GM19467 (cell line): ENCODE measurements around the gene CLEC11A.

Experiments used
- ATAC-seq: cut with Tn5 transposase; IDR thresholded peaks from one replicate; pipeline ENCODE4 v1.9.1; 2021; ENCODE audit warnings: mild to moderate bottlenecking, moderate library complexity; ENCODE audit not compliant: unreplicated experiment

The CLEC11A gene

DNA sequence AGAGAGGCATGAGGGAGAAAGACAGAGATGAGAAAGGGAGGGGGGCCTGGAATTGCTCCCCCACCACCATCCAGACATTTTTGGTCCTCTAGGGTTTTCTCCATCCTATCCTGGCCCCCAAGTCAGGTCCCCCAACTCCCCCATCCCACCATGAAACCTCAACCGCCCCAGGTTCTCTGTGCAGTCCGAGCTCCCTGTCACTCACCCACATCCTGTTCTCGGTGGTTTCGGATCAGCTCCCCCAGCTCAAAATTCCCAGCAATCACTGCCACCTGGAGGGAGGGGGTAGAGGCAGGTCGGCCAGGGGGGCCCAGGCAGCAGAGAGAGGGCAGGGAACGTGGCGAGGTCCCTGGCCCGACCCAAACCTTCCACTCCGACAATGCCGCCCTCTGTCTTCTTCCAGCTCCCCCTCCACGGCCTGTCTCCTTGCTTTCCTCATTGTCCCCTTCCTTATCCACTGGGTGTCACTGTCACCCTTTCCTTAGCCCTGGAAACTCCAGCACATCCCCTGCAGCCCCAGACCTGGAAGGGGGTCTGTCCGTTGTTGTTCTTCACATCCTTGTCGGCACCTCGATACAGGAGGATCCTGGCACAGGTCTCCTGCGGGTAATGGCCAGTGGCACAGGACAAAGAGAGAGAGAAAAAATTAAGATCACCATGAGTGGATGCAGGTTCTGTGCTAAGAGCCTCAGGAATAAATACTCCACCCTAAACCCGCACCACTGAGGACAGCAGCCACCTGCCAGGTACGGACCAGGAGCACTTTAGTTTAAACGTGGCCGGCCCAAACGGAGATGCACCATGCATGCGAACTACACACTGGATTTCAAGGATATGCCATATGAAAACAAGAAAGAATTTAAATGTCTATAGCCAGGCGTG, 19.0 kb upstream of the CLEC11A start:
- no peak for ATAC-seq

DNA sequence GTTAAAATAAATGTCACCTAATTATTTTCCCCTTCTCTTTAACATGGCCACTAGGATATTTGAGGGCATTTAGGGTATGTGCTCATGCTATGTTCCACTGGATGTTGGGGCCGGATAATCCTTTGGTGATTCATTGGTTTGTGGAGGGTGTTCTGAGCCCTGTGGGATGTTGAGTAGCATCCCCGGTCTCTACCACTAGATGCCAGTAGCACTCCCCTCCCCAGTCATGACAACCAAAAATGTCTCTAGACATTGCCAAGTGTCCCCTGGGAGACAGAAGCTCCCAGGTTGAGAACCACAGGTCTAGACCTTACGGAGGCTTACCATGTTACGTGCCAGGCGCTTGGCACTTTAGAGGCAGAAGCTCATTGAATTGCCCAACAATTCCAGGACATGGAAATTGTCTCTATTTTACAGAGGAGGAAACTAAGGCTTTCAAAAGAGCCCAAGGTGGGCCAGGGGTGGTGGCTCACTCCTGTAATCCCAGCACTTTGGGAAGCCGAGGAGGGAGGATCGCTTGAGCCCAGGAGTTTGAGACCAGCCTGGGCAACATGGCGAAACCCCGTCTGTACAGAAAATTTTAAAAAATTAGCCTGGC, 17.6 kb upstream of the CLEC11A start:
- no peak for ATAC-seq

DNA sequence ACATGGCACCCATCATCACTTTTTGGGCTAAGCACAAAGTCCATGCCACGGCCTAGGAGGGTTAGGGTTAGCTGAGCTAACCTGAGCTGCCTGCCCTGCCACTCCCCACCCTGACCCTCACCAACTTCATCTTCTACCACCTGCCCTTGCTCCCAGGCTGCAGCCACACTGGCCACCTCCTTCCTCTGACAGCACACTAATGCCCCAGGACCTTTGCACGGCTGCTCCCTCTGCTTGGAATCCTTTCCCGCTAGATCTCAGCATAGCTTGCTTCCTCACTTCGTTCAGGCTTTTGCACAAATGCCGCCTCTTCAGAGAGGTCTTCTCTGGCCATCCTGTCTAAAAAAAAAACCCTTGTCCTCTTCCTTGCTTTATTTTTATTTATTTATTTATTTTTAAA, 16.8 kb upstream of the CLEC11A start:
- ATAC-seq = no peak

DNA sequence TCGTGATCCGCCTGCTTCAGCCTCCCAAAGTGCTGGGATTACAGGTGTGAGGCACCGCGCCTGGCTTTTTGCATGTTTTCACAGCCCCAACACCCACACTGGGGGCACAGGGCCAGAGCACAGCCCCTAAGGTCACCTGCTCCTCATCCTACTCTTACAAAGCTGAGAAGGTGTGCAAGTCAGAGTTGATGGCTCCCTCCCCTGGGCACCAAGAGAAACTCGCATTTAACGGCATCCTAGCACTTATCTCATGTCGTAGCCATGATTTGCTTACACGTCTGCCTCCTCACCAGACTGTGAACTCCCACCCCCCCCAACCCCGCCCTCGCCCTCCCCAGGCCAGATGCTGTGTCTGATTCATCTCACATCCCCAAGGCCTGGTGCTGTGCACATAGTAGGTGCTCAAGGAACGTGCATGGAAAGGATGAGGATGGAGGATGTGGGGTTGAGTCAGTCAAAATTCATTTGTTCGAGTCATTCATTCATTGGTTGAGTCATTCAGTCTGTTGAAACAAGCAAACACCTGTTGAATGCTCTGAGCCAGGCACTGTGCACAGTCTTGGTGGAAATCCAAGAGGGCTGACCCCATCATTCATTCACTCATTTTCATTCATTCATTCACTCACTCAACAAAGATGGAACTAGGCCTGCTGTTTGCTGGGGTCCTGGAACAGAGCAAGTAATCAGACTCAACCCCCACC, 14.8 kb upstream of the CLEC11A start:
- ATAC-seq = no peak

DNA sequence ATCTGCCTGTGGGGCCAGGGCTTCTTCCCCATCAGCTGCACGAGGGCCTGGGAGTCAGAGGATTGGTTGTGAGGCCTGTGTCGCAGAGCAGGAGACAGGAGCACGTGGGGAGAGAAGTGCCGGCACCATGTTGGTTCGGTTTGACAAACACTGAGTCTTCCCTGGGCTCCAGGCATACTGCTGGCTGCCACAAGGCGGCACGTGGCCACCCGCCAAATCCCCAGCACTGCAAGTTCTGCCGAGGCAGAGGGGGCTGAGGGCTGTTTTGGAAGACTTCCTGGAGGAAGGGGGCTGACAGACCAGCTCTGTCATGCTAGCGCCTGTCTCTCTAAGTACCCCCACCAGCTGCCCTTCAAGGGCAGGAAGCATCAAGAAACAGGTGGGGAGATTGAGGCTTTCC, 13.1 kb upstream of the CLEC11A start:
- no peak for ATAC-seq

DNA sequence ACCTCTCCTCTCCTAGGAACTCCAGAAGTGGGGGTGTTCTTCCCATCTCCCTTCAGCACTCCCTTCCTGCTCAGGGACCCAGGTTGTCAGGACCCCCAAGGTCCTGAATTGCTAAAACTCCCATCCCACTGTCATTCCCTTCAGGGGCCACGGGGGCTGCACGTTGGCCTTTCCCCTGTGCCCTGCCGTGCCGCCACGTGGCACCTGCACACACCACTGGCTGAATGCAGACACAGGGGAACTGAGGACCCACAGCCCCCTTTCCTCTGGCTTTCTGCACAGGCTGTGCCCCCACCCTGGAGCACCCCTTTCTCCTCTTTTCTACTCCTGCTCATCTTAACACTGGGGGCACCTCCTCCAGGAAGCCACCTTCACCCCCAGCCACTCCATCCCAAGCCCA, 12.6 kb upstream of the CLEC11A start:
- ATAC-seq = no peak

DNA sequence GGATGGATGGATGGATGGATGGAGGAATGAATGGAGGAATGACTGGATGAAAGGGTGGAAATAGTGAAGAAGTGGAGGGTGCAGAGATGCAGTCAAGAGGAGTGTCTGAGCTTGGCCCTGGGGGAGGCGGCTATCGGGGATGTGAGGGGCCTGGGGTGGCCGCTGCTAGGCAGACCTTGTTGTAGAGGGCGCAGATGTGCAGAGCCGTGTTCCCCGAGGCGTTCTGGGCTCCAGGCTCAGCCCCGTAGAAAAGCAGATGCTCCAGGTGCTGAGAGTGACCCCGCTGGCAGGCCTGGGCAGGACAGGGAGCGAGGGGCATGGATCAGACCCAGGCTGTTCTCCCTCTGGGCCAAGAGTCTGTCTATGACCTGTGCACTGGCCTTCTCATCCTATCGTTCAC, 12.0 kb upstream of the CLEC11A start:
- no peak for ATAC-seq

DNA sequence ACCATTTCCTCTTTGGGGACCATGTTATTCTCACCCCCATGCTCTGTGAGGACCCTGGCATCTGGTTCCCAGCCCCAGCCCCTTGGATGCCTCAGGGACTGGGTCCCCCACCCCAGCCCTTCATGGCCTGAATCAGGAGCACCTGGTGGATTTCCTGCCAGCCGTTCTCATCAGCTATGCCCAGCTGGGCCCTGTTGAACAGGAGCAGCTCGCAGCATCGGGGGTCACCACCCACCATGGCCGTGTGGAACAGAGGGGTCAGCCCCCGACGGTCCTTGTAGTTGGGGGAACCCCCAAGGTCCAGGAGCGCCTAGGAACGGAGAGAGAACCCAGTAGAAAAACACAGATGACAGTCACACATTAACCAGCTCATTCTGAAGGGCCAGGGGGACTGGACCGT, 11.4 kb upstream of the CLEC11A start:
- no peak for ATAC-seq

DNA sequence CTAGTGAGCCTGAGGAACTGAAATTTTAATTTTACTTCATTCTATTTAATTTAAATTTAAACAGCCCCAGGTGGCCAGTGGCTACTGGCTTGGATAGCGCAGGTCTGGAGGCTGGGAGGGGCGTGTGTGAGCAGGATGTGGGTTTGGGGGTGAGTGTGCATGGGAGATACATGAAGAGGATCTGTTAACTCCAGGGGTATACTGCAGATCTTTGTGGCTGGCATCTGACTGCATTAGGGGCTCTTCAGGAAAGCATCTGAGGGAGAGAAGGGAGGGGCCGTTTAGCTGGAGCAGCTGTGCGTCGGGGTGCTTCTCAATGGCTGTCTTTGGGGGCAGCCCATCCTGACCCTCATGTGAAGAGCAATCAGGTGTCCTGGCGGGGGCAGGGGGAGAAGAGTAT, 10.3 kb upstream of the CLEC11A start:
- no peak for ATAC-seq

DNA sequence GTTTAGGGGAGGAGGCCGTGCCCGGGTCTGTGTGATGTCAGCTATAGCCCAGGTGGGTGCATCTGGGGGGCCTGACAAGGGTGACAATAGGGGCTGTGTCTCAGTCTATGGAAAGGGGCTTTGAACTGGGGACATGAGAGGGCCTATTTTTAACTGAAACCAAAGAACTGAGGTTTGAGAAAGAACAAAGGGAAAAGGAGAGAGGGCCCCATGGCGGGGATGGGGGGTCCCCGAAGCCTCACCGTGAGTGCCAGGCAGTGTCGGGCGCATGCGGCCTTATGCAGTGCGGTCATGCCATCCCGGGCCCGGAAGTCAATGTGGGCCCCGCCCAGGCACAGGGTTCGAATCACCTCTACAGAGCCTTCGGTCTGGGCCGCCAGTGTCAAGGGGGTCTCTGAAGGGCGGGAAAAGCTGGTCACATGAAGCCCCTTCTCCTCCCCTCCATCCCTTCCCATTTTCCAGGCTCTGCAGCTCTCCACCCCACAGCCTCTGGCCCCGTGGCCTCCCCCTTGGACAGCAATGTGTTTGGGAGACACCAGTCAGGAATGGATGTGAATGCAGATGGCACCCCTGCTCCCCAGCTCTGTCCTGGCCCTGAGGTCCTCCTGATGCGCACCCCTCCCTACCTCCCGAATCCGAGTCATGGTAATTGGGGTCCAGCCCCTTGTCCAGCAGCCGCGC, 9.5 kb upstream of the CLEC11A start:
- no peak for ATAC-seq

DNA sequence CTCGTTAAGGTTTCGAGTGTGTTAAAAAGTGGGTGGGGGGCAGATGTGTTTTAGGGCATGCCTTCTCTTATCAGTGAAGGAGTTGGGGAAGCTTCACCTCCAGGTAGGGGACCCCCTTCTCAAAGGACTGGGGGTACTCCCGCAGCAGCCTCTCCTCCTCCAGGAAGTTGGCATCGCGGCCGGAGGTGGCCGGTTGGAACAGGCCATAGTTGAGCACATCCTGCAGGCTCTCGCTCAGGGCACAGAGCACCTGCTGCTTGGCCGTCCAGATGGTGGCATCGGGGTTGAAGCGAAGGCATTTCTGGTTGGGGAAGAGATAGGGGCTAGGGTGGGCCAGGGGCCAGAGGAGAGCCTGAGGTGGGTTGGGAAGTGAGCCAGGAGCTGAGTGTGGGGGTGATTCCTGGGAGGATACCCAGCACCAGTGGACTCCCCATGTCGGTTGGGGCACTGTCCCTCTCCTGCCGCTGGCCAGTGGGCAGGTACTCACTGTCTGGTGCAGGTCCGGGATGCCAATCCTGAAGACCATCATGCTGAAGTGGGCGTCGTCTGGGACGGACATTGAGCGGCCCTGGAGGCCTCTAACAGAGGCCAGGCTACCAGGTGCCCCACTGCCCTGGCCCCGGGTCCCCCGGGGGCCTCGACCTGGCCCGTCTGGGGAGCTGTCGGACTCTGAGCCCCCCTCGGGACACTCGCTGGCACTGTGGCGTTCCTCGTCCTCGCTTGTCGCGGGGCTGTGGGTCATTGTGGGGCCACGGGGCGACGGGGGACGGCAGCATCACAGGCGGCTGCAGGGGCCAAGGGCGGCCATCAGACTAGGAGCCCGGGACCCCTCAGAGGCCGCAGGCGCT, 6.8 kb upstream of the CLEC11A start:
- no peak for ATAC-seq

DNA sequence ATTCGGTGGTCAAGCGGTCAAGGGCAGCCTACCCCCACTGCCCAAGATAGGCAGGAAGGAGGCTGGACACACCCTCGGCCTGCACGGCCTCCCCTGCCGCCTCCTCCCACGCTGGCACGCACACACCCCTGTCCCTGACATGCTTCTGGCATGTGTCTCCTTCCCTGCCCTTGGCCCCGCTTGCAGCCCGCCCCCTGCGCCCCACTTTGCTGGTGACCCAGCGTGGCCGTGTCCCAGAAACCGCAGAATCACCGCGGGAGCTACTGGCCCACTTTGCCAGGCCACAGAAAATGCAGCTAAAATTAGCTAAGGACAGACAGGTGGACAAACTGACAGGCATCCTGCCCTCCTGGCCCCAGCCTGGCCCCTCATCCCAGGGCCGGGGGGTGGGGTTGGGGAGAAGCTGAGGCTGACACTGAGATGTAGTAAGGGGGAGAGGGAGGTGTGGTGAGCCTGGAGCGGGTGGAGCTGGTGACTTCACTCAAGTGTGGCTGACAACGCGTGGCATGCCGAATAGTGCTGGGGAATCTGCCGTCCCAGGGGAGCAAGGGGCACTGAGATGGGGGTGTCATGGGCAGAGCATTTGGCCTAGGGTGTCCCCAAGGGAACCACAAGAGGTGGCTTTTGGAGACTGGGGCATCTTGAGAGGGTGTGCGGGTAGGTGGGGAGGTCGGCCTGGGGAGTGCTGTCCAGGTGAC, 6.0 kb upstream of the CLEC11A start:
- ATAC-seq = no peak

DNA sequence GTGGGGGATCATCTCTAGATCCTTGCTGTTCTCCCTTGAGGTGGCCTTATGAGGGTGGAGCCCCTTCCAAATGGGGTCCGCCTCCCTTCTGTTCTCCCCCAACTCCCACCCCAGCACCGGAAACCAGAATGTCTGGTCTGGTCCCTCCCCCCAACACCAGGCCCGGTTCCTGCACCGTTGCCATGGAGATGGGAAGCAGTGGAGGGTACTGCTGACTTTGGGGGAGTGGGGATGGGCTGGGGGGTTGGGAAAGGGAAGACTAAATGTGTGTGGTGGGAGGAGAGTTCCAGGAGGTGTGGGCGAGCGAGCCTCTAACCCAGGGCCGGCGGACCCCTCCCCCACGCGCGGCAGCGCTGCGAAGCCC, 5.3 kb upstream of the CLEC11A start:
- ATAC-seq = no peak

DNA sequence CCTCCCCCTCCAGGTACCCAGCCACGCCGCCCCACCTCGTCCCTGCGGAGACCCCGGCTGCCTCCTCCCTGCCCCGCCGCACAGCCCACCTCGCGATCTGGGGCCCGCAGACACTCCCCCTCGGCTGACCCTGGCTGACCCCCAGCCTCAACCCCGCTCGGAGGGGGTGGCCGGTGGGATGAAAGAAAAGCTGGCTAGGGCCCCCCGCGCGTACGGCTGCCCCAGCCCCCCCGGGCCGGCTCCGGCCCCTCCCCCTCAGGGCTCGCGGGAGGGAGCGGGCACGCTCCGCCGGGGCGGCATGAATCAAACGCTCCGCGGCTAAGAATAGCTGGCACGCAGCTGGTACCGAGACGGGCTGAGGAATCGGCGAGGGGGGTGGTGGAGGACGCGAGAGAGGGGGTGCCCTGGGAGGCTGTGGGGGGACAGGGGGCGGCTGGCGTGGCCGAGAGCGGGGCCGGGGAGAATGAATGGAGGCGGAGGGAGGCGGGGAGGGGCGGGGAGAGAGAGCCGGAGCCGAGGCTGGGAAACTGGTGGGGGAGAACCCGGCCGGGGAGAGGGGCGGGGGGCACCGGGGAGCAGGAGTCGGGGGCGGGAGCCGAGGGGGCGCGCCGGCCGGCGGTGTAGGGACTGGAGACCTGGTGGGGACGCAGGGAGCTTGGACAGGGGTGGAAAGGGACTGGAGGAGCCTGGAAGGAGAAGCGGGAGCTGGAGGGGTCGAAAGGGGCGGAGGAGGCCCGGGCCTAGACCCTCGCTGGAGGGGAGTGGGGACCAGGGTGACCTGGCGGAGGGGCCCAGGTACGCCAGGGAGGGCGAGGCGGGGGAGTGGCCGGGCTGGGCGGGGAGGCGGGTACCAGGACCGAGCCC, 4.7 kb upstream of the CLEC11A start:
- no peak for ATAC-seq

DNA sequence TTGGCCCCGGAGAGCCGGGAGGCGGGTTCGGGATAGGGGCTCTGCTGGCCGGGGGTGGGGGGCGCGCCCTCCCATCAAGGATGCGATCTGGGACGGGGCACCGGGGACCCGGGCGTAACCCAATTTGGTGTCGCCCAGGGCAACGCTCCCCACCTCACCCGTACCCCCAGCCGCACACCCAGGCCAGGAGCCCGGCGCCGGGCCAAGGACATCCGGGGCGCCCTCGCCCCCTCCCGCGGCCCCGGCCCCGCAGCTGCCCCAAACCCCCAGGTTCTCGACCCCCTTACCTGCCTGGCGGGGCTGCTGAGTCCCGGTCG, 4.1 kb upstream of the CLEC11A start:
- no peak for ATAC-seq

DNA sequence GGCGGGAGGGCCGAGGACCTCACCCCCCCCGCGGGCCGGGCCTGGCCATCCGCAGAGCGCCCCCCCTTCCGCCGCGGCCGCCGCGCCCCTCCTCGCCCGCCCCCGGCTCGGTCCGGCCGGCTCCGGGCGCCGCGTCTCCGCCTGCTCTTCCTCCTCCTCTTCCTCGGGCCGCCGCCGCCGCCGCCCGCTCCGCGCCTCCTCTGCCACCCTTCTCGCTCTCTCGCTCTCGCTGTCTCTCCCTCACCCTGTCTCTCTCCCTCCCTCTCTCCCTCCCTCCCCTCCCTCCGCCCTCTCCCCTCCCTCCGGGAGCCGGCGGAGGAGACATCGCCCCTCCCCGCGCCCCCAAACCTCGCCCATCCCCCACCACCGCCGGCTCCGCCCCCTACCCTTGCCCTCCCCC, 3.6 kb upstream of the CLEC11A start, which contains the start of gene SHANK1:
Gene SHANK1, minus strand, starts transcription at position 237 of the 400 bp plus-strand sequence. CDS start 2,883 bp downstream, outside the sequence.
- no peak for ATAC-seq

DNA sequence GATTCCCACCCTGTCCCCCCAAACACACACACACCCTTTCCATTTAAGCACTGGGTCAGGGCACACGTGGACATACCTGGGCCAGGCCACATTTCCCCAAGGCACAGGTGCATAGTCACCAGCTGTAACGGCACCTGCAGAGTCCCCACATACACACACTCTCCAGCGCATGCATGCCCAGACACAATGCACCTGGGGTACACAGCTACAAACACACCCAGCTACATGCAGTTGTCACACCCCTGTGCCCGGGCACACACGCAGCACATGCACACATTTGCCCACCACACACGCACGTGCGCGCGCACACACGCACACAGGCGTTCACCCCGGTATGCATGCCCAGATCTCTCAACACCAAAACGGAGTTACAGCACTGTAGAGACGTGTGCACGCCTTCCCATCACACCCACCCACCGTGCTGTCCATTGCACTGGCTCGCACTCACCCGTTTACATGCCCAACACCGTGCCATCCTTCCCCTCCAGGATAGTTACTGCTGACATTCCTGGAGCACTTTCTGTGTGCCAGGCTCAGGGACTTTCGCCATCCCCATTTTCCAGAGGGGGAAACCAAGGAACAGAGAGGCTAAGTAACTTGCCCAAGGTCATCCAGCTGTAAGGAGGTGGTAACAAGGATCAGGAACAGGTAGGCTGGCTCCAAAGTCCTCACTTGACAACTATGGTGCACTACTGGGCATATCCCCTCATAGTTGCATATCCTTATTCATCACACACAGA, 2.8 kb upstream of the CLEC11A start:
- no peak for ATAC-seq

DNA sequence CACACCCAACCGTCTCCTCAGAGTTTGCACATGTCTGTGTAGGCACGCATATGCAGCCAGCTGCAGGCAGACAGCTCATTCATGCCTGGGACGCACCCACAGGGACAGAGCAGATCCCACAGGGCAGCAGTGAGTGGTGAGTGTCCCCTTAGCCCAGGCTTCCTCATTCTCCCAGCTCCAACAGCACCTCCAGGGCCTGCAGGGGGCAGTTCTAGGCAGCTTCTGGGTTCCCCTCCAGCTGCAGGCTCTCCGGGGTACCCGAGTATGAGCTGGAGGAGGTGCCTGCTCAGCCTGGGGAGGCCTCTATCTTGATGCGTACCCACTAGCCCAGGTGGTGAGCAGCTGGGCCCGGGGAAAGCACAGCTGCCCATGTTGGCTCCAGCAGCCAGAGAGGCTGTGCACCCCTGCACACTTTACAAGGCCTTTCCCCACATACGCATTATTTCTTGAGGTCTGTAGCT, 2.2 kb upstream of the CLEC11A start:
- no peak for ATAC-seq
